ENCODE data around the gene TDRD12.

GRCh38 chr19:32779082-32779481 is 59.5 kb downstream of the TDRD12 start:
- TF ChIP-seq NR3C1 (CRISPR knock-in tag; conservative IDR thresholded peaks at IDR 0.05; ENCODE audit: low read depth): no peak
- no peak for TF ChIP-seq ARID4B (CRISPR knock-in tag; IDR thresholded peaks at IDR 0.05; ENCODE audit: borderline replicate concordance)
- TF ChIP-seq HMGA2 (CRISPR knock-in tag; IDR thresholded peaks at IDR 0.05): no peak
- no peak for TF ChIP-seq ZNF416 (CRISPR knock-in tag; IDR thresholded peaks at IDR 0.05)
- no peak for TF ChIP-seq CTCF (IDR thresholded peaks at IDR 0.05)
- no peak for TF ChIP-seq RELA (CRISPR knock-in tag; IDR thresholded peaks at IDR 0.05; ENCODE audit: borderline replicate concordance)
- TF ChIP-seq ESRRA (CRISPR knock-in tag; IDR thresholded peaks at IDR 0.05; ENCODE audit: borderline replicate concordance): no peak
- TF ChIP-seq, protein P1, sequence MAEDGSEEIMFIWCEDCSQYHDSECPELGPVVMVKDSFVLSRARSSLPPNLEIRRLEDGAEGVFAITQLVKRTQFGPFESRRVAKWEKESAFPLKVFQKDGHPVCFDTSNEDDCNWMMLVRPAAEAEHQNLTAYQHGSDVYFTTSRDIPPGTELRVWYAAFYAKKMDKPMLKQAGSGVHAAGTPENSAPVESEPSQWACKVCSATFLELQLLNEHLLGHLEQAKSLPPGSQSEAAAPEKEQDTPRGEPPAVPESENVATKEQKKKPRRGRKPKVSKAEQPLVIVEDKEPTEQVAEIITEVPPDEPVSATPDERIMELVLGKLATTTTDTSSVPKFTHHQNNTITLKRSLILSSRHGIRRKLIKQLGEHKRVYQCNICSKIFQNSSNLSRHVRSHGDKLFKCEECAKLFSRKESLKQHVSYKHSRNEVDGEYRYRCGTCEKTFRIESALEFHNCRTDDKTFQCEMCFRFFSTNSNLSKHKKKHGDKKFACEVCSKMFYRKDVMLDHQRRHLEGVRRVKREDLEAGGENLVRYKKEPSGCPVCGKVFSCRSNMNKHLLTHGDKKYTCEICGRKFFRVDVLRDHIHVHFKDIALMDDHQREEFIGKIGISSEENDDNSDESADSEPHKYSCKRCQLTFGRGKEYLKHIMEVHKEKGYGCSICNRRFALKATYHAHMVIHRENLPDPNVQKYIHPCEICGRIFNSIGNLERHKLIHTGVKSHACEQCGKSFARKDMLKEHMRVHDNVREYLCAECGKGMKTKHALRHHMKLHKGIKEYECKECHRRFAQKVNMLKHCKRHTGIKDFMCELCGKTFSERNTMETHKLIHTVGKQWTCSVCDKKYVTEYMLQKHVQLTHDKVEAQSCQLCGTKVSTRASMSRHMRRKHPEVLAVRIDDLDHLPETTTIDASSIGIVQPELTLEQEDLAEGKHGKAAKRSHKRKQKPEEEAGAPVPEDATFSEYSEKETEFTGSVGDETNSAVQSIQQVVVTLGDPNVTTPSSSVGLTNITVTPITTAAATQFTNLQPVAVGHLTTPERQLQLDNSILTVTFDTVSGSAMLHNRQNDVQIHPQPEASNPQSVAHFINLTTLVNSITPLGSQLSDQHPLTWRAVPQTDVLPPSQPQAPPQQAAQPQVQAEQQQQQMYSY (CRISPR knock-in tag; IDR thresholded peaks at IDR 0.05): no peak
- no peak for TF ChIP-seq CBFB (CRISPR knock-in tag; IDR thresholded peaks at IDR 0.05; ENCODE audit: low read depth)
- TF ChIP-seq ATF1 (CRISPR knock-in tag; IDR thresholded peaks at IDR 0.05): no peak
- TF ChIP-seq, protein P2, sequence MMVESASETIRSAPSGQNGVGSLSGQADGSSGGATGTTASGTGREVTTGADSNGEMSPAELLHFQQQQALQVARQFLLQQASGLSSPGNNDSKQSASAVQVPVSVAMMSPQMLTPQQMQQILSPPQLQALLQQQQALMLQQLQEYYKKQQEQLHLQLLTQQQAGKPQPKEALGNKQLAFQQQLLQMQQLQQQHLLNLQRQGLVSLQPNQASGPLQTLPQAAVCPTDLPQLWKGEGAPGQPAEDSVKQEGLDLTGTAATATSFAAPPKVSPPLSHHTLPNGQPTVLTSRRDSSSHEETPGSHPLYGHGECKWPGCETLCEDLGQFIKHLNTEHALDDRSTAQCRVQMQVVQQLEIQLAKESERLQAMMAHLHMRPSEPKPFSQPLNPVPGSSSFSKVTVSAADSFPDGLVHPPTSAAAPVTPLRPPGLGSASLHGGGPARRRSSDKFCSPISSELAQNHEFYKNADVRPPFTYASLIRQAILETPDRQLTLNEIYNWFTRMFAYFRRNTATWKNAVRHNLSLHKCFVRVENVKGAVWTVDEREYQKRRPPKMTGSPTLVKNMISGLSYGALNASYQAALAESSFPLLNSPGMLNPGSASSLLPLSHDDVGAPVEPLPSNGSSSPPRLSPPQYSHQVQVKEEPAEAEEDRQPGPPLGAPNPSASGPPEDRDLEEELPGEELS (CRISPR knock-in tag; IDR thresholded peaks at IDR 0.05): no peak
- TF ChIP-seq TEAD1 (CRISPR knock-in tag; IDR thresholded peaks at IDR 0.05): no peak
- TF ChIP-seq GABPB1 (CRISPR knock-in tag; IDR thresholded peaks at IDR 0.05): no peak
